Activated CD4-positive, alpha-beta T cell treated with anti-CD3 and anti-CD28 coated beads, Interleukin-2, amount 50 U/mL, for 1 hour (primary cell): ENCODE results near the gene MN1.
"Not testable (repeated sequence)": the region's sequence is repeated elsewhere in the genome, so short reads cannot be mapped to it uniquely, and the experiment has no call there.

Experiments
- DNase-seq: peaks from one replicate; pipeline ENCODE4 v3.0.0-alpha.2; 2020

Gene MN1

DNA sequence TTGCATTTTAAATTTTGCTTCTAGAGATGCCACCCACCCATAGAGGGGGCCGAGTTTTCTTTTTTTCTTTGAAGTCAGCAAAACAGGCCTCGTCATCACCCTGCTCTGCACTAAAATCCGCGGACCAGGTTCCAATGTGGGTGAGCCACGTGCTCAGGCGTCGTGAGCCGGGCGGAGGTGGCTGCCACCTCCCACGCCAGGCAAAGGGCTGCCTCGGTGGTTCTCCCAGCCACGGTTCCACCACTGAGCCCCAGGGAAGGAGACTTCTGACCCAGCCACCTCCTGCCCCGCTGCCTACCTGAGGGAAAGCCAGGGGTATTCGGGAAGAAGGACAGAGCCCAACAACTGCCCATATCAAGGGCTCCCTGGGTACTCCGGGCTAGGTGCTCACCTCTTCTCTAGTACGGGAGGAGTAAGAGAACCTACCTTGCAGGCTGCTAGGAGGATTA lies 45.3 kb downstream of the MN1 start:
- no peak for DNase-seq

DNA sequence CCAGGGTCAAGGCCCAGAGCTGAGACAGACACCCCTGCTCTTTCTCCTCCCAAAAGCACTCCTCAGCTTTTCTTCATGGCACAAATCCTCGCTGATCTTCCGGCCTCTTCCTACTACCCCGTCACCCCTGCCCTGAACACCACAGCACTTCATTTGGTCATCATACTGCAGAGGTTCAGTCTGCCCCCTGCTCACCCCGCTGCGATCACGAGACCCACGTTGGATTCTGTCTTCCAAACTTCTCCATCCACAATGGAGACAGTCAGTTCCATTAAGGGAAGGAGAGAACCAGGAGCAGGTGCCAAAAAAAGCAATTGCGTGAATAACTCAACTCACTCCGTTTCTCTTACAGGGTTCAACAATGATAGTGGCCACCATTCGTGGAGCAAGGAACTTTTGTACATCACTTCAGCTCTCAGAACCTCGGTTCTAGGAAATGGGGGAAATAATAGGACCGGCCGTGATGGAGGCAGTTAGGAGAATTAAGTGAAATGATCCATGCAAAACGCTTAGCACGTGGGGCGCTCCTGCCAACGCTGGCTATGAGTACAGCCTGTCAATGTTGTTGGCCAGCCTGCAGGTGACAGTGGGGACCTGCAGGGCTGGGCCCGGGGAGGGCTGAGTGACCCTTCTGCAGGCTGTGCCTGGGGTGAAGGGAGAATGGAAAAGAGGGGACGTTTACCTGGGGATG lies 45.9 kb downstream of the MN1 start:
- DNase-seq = no peak

DNA sequence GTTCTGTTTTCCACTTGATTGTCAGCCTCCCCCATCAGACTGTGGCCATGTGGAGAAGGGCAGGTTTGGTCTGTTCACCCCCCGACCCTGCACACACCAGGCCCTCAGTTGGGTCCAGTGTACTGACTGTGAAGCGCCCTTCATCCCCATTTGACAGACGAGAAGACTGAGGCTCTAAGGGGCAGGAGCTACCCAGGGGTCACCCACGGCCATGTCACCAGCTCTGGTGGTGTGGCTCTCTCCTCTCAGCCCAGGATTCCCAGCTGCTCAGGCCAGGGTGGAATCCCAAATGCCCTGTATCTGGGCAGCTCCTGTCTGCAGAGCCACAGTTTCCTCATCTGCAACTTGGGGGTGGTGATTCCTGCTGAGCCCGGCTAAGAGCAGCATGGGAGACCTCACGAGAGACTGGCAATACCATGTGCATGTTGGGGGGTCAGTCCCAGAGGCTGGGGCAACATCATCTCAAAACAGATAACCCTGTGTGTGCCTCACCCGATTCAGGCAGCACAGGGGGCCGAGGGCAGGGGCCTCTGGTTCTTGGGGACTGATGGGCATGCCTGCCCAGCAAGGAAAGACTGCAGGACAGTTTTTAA lies 46.6 kb downstream of the MN1 start:
- no peak for DNase-seq

DNA sequence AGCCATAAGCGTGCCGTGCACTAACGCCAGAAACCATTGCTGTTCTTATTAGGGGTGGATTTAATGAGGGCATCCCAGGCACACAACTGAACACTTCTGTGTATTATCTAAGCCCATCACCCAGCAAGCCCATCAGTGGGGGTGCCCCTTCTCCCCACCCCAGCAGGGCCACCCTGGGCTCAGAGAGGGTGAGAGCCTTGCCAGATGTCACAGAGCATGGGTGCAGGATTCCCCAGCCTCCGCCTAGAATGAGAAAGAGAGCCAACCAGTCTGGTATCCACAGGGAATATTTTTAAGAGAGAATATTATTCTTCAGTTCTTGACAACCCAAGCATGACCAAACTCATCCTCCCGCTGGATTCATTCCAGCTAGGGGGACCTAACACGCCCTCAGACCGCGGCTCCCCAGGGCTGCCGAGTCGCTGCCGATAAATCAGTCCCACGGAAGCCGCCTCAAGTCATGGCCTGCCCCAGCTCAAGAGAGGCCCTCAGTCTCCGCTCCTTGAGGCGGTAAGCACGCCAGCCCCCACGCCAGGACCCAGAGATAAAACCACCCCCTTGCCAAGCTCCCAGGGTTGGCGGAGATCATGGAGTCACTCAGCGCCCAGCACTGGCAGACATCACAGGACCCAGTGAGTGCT lies 47.2 kb downstream of the MN1 start:
- no peak for DNase-seq

DNA sequence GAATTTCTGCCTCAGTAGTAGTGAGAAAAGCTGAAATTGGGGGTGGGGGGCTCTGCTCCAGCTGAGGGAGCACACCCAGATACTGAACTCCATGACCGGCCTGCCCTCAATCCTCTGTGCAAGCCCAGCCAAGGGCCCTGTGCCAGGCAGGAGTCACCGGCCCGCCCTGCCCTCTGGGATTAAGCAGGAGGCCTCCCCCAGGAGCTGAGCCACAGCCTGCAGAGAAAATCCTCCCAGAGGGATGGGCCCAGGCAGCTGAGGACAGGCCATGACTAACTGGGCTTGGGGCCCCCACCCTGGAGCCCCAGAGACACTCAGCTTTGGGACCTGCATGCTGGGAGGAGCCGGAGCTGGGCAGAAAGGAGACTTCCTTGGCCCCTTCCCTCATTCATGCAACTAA lies 48.8 kb downstream of the MN1 start:
- no peak for DNase-seq

DNA sequence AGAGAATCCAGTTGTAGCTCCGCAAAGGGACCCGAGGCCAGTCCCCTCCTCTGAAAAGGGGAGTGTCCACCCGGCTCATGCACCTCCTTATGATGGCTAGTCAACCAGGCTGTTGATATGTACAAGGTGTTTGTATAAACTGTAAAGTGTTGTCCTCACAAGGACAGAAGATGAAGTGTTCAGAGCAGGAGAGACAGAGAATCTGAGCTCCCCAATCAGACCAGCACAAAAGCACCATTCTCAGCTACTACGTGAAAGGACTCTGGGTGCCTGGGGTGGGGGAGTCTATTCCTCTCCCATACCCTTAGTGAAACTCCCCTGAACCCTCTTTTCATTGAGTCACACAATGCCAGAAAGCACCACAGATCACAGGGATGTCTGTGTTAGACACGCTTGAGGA lies 49.4 kb downstream of the MN1 start:
- no peak for DNase-seq

DNA sequence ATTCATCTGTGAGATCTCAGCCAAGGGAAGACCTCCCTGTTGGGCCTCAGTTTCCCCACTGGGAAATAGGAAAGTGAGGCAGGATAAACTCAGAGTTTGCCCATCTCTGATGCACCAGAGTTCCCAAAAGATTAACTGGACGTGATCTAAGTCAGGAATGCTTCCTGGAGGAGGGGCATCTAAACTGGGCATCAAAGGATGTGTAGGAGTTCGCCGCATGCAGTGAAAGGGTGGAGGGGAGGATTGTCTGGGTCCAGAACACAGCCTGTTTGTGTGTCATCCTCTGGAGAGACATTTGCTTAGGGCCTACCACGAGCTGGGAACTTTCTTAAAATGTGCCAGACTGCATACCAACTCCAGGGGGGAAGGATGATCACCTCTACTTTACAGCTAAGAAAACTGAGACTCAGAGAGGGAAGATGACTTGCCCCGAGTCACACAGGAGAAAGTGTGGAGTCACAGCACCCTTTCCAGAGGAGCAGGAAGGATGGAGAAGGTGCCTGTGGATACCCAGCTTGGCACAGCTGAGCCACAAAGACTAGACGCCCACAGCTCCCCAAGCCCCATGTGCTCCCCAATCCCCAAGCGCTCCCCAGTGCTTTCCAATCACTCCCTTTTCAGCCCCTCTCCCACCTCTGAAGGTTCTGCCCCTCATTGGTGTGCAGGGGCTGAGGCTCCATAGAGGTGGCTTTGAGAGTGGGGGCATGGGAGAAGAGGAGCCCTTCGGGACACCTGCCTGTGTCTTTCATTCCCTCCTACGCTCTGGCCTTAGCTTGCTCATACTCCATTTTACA lies 50.1 kb downstream of the MN1 start:
- DNase-seq = no peak

DNA sequence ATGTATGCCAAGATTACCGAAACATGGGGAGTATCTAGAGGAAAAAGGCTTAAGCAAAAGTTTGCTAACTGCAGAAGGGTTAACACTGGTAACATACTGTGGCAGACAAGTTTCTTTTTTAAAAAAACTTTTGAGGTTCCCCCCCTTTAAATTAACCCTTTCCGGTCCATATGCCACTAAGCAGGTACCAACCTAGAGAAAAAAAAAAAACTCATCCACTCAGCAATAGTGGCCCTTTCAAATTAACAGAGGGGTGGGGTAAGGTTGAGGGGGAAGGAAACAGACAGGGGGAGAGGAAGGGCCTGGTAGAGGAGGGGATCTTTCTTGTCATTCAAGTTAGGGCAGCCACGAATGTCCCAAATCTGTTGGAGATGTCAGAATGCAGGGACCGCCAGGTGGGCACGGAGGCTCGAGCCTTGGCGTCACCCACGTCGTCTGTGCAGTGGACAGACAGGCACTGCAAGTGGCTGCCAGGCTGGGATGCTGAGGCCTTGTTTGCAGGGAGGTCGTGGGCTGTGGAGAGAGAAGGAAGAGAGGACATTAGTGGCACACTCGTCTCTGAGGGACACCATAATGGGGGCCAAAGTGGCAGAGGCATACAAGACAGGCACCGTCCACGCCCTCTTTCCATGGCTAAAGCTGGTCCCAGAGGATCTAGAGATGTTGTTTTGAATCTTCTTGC lies 50.8 kb downstream of the MN1 start:
- no peak for DNase-seq

DNA sequence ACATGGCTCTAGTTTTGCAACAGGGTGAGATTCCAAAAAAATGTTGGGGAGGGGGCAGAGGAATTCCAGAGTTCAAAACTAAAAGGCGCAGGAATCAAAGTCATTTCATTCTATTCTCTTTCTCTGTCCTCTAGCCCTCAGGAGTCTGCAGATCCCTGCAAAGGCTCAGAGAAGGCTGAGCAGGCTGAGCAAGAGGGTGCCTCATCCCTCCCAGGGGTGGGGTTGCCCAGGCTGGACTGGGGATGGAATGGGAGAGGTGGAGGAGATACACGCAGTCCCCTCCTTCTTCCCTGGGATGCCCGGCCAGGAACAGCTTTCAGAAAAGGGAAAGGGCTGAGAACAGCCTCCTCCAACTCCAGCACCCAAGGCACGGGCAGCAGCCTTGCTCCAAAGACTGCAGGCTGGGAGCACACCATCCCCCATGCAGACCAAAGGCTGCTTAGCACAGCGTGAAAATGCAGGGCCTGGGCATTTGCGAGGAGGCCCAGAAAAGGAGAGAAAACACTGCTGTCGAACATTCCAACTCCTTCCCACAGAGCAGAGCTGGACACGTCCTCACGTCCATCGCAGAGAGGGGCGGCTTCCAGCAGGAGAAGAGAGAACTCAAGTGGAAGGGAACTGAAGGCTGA lies 51.8 kb downstream of the MN1 start:
- no peak for DNase-seq

DNA sequence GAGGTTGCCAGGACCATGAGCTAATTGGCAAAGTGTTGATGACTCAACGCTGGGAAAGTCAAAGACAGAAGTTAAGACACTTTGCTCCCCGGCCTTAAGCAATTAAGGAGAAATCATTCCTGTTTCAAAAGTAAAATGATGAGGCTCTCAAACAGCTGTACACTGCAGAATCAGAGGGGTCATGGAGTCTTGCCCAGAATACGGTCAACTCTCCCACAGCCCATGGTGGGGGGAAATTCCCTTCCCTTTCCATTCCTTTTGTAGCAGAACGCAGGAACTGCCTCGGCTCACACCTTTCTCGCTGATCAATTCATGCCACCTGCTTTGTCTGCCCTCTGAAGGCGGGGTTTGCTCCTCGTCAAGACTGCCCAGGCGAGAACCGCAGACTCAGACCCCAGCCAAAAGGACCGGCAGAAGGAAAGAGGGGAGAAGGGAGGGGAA lies 52.8 kb downstream of the MN1 start:
- no peak for DNase-seq

DNA sequence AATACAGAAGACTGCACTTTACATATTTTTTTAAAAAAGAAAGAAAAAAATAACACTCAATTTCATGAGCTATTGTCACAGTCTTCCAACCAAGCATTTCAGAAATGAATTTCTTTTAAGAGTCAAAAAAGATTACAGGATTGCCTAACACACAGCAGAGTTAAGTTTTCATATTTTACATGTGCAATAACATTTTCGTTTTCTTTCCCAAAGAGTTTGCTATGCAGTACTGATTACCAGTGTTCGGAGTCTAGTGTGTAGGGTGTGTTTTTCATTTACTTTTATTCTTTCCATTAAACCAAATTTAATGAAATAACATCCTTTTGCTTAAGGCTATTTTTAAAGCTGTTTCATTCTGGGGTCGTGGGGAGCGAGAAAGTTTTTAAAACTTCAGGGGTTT lies 53.2 kb downstream of the MN1 start:
- no peak for DNase-seq

DNA sequence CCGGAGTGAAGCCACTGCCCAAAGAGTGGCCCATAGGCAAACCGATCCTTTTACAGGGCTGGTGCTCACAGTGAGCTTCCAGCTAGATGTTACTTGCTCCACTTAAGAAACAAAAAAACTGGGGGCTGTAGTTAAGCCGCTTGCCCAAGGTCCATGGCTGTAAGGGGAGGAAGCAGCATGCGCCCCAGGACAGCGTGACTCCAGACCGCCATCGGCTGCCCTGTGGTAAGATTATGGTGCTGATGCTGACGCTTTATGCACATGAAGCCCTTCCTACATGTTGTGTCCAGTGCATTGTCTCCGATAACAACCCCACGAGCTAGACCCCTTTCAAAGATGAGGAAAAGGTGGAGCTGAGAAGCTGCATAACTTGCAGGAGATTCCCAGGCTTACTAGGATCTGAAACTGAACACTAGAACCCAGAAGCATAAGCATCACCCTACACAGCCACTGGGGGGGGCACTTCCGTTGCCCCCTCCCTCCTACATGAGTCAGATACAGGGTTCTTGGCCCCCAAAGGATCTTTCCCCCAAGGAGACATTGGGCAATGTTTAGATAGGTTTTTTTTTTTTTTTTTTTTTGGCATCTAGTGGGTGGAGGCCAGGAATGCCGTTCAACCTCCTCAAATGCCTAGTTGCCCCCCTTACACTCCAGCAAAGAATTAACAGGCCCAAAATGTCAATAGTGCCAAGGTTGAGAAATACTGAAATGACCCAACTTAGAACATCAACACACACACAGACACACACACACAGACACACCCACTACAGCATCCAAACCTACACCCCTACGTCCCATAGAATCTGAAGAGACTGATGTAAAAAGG lies 53.9 kb downstream of the MN1 start:
- DNase-seq = no peak

DNA sequence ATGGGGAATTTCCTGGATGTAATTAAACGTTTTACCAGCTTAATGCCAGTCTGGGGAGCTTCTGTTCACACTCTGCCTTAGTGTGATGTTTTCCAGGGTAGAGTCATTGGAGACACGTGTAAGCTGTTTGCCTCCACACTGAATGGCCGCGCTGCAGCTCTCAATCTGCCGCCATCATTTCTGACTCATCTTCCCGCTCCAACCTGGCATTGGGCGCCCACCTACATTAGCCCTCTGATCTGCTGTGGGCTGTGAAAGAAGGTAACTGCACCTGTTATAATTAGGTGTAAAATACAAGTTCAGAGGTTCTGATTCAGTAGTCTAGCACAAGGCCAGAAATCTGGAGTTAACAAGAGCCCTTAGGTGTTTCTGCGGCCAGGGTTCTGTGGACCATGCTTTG lies 54.6 kb downstream of the MN1 start:
- DNase-seq = no peak

DNA sequence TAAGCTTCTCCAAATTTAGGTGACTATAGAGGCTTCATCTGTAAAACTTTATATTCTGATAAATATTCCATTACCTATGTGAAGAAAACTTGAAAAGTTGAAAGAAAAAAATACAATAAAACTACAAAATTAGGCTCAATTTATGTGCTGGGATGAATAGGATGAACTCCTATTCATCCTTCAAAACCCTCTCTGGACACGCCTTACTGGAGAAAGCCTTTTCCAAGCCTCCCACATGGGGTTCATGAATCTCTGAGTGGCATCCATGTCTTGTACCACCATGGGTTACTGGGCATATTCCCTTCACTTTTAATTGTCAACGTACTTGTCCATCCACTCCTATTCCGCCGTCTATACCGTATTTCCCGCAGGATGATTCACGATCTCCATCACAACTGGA lies 55.7 kb downstream of the MN1 start:
- DNase-seq = no peak

DNA sequence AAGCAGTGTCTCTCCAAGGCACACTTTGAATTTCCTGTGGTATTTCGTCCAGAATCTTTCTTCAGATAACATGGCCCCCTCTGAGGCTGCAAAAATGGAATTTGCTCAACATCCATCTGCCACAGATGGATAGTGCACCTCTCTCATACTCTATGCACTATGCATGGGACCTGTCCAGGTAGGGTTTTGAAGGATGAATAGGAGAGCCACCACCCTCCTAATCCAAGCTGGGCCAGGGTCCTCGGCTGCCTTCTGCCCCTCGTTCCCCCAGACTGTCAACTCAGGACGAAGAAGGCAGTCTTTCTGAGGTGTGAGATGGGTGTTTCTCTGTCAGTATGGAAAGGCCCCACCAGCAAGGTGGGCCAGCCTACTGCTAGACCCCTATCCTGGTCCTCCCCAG lies 56.4 kb downstream of the MN1 start:
- no peak for DNase-seq

DNA sequence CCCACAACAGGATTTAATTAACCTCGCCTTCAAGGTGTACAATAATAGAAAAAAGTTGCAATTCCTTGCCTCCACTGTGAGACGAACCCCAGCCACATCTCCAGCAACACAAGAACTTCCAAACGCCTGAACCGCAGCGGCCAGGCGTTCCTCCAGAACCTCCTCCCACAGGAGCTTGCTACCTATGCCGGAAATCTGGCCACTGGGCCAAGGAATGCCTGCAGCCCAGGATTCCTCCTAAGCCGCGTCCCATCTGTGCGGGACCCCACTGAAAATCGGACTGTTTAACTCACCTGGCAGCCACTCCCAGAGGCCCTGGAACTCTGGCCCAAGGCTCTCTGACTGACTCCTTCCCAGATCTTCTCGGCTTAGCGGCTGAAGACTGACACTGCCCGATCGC lies 57.5 kb downstream of the MN1 start:
- not testable (repeated sequence) for DNase-seq

DNA sequence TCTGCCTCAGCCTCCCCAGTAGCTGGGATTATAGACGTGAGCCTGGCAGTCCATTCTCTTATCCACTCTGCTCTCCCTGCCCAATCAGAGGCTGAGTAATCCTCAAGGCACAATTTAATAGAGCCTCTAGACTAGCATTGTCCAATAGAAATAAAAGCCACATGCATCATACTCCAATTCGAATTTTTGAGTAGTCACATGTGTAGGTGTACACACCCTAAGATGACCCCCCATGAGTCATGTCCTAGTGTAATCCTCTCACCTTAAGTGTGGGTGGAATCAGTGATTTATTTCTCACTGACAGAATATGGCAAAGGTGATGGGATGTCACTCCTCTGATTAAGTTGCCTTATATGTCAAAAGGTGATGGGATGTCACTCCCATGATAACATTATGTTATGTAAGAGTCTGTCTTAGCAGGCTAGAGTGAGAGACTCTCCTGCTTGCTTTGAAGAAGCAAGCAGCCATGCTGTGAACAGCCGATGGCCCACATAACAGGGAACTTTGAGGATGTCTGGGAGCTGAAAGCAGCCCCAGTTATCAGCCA lies 61.3 kb downstream of the MN1 start:
- no peak for DNase-seq

DNA sequence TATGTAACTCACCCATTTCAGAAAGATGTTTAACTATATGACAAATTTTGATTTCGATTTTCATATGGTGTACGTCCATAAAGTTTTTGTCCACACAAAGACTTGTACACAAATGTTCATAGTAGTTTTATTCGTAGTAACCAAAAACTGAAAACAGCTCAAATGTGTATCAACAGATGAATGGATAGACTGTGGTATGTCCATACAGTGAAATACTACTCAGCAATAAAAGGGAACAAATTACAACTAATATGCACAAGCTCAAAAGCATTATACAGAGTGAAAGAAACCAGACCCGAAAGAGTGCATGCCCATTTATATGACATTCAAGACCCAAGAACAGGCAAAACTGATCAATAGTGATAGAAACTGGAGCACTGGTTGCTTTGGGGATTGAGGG lies 64.0 kb downstream of the MN1 start:
- DNase-seq = no peak

DNA sequence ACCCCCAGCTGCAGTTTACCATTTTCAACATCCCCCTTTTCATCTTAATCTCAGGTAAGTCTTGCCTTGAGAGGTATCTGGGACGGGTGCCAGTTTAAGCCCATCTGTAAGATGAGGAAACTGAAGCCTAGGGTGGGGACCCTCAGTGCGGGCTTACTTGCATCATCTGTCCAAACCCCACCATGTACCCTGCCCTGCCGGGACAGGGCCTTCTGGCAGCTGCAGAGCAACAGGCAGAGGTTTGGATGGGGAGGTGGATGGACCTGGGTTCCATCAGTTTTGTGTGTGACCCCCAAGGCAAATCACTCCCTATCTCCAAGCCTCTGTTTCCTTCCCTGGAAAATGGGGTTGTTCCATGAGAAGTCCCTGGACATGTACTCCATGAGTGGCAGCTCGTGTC lies 67.5 kb downstream of the MN1 start:
- no peak for DNase-seq

DNA sequence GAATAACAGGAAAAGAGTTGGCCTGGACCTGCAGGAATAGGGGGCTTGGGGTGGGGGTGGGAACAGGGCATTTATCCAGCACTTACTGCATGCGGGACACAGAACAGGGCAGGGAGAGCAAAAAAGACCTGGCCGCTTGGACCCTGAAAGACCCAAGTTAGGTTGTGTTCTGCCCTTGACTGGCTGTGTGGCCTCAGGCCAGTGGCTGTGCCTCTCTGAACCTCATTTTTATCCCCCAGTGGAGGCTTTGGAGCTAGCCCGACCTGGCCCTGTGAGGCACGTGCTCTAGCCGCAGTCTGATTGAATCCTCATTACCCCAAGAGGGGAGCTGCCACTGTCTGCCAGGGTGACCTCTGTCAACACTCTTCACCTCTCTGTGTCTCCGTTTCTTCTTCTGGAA lies 68.7 kb downstream of the MN1 start:
- DNase-seq = no peak

DNA sequence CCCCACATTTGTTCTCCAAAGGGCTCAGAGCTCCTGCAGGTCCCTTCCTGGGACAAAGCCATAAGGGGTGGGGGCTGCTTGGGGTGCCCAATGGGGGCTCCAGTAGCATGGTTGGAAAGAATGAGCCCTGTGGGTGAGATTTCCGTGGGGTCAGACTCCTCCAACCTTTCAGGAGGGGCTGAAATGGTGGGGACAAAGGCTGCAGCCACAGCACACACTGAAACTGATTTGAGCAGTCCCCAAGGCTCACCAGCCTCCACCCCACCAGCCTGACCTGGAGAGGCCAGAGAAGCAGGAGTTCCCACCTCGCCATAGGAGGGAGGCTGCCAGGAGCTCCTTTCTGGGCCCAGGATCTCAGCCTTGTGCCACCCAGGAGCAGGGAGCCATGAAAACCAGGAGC lies 69.2 kb downstream of the MN1 start:
- DNase-seq = no peak
